Mucosa of rectum (tissue), 2 donors: ENCODE measurements around the gene ADAMTSL5.
"Not testable (repeated sequence)": the region's sequence is repeated elsewhere in the genome, so short reads cannot be mapped to it uniquely, and the experiment has no call there.

Experiments used
- H3K27ac ChIP-seq, 2 donors: one replicate each; pipeline ENCODE4 v1.7.0; 2013; ENCODE audit warnings: inconsistent platforms in 2 of 2, low read depth in 2 of 2, low read length in 2 of 2
- H3K27me3 ChIP-seq, 2 donors: one replicate each; pipeline ENCODE4 v1.7.0; 2013; ENCODE audit warnings: low read length in 2 of 2; ENCODE audit not compliant: control insufficient read depth in 2 of 2, insufficient read depth in 2 of 2
- H3K36me3 ChIP-seq, 2 donors: one replicate each; pipeline ENCODE4 v1.7.0; 2013; ENCODE audit warnings: low read length in 2 of 2; ENCODE audit not compliant: control insufficient read depth in 2 of 2, insufficient read depth in 2 of 2
- H3K4me1 ChIP-seq, 2 donors: one replicate each; pipeline ENCODE4 v1.7.0; 2013; ENCODE audit warnings: low read length in 2 of 2, mild to moderate bottlenecking in 1 of 2; ENCODE audit not compliant: control insufficient read depth in 2 of 2, insufficient read depth in 2 of 2
- H3K4me3 ChIP-seq, 2 donors: one replicate each; pipeline ENCODE4 v1.7.0; 2013; ENCODE audit warnings: low read length in 2 of 2
- H3K9ac ChIP-seq, 2 donors: one replicate each; pipeline ENCODE4 v1.7.0; 2013; ENCODE audit warnings: low read length in 2 of 2, low read depth in 1 of 2, mild to moderate bottlenecking in 1 of 2
- H3K9me3 ChIP-seq, 2 donors: one replicate each; pipeline ENCODE4 v1.7.0; 2013; ENCODE audit warnings: low read length in 2 of 2; ENCODE audit not compliant: control insufficient read depth in 2 of 2
- donor health status: healthy.
- donor health status: Normal muscosa, but diverticular disease.

Gene ADAMTSL5

DNA sequence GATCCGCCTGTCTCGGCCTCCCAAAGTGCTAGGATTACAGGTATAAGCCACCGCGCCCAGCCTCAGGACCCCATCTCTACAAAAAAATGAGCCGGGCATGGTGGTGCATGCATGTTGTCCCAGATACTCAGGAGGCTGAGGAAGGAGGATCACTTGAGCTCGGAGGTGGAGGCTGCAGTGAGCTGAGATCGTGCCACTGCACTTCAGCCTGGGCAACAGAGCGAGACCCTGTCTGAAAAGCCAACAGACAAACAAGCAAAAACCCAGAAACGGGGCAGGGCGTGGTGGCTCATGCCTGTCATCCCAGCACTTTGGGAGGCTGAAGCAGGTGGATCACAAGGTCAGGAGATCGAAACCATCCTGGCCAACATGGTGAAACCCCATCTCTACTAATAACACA, 18.0 kb upstream of the ADAMTSL5 start:
- H3K27ac ChIP-seq, H3K36me3 ChIP-seq, H3K9ac ChIP-seq, H3K9me3 ChIP-seq, H3K4me3 ChIP-seq, H3K4me1 ChIP-seq, H3K27me3 ChIP-seq: not testable (repeated sequence)

DNA sequence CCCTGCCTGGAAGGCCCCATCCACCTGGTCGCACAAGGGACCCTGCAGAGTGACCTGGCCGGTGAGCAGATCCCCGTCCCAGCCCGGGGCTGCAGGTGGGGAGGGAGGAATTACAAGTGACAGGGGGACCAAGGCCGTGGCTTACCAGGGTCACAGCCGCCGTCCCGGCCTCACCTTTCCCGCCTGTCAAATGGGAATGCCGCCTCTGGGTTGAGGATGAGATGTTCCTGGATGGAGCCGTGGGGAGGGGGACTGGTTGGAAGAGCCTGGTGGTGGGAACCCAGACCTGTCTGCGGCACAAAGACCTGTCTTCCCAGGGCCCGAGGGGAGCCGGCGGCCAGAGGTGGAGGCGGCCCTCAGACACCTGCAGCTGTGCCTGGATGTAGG, 16.6 kb upstream of the ADAMTSL5 start:
- H3K4me1 ChIP-seq: no peaks in the 10 kb centered on the region
- no peaks in the 10 kb centered on the region for H3K9me3 ChIP-seq
- no peaks in the 10 kb centered on the region for H3K36me3 ChIP-seq
- no peak overlapping the region for H3K27ac ChIP-seq
- no peak overlapping the region for H3K9ac ChIP-seq
- no peak overlapping the region for H3K4me3 ChIP-seq
- peaks cover 15 to 17% of the 10 kb centered on the region in 2 donors for H3K27me3 ChIP-seq

DNA sequence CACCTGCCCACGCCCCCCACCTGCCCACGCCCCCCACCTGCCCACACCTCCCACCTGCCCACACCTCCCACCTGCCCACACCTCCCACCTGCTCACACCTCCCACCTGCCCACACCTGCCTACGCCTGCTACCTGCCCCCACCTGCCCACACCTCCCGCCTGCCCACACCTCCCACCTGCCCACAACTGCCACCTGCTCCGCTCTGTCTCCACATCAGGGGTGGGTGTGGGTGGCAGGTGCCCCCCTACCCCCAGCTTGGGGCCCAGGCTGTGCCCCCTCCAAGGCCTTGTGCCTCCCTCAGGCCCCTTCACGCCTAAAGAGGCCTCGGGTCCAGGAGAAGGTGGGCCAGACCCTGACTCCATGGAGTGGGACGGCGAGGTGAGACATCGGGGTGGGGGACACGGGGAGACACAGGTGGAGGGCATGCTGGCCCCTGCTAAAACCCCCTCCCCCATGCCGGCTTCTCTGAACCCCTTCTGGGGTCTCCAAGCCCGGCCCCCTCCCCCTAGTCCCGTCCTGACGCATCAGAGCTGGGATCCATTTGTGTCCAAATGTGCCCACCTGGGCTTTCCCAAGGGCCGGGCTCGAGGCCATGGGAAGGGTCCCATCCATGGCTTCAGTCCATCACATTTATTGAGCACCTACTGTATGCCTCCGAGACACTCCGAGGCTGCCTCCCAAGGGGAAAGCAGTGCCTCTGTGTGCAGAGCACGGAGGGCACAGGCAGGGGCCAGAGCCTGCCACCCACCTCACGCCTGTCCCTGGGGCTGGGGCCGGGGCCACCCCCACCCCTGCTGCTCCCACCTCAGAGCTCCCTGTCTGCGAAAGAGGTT, 16.0 kb upstream of the ADAMTSL5 start:
- Histone ChIP-seq H3K27me3 (peaks cover 17 to 20% of the 10 kb centered on the region in 2 donors), H3K36me3 (no peaks in the 10 kb centered on the region), H3K4me3 (no peak overlapping the region), H3K9me3 (no peaks in the 10 kb centered on the region), H3K4me1 (no peaks in the 10 kb centered on the region), H3K9ac (no peak overlapping the region), H3K27ac (no peak overlapping the region)

DNA sequence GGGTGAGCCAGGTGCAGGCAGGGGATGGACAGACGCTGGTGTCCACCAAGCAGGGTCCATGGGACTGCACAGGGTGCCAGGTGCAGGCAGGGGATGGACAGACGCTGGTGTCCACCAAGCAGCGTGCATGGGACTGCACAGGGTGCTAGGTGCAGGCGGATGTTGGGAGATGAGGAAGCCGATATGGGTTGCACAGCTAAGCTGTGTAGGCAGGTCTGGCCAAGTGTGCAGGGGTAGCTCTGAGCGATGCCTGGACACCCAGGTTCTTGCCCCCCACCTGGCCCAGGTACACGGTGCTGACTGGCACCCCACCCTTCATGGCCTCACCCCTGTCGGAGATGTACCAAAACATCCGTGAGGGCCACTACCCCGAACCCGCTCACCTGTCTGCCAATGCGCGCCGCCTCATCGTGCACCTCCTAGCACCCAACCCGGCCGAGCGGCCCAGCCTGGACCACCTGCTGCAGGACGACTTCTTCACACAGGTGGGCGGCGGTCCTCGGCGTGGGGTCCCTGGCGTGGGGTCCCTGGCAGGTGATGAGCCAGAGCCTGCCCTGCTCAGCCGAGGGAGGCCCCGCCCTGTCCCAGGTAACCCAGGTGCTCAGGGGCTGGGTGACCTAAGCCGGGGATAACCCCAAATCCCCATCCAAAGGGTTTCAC, 15.0 kb upstream of the ADAMTSL5 start:
- no peak overlapping the region for H3K27ac ChIP-seq
- H3K4me1 ChIP-seq: no peaks in the 10 kb centered on the region
- H3K27me3 ChIP-seq: peaks cover 22 to 28% of the 10 kb centered on the region in 2 donors
- no peaks in the 10 kb centered on the region for H3K9me3 ChIP-seq
- H3K4me3 ChIP-seq: no peak overlapping the region
- no peaks in the 10 kb centered on the region for H3K36me3 ChIP-seq
- H3K9ac ChIP-seq: no peak overlapping the region

DNA sequence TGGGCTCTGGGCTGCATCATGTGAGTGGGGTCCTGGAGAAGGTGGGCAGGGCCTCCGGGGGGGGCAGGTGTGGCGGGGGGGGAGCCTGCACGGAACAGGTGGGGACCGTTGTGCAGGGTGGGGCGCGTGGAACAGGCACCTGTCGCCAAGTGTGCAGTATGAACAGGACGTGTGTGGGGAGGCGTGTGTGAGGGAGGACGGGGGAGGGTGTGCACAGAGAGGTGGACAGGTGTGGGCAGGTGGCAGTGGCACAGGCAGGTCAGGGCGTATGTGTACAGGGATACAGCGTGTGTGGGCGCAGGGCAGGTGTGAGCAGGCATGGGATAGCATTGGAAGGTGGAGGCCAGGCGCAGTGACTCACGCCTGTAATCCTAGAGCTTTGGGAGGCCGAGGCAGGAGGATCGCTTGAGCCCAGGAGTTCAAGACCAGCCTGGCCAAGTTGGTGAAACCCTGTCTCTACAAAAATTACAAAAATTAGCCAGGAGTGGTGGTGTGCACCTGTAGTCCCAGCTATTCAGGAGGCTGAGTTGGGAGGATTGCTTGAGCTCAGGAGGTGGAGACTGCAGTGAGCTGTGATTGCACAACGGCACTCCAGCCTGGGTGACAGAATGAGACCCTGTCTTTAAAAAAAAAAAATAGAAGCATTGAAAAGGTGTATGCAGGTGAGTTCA, 14.3 kb upstream of the ADAMTSL5 start:
- H3K27ac ChIP-seq: no peak overlapping the region
- H3K36me3 ChIP-seq: no peaks in the 10 kb centered on the region
- no peaks in the 10 kb centered on the region for H3K4me1 ChIP-seq
- H3K27me3 ChIP-seq: peaks cover 24 to 30% of the 10 kb centered on the region in 2 donors
- no peak overlapping the region for H3K9ac ChIP-seq
- no peak overlapping the region for H3K4me3 ChIP-seq
- no peaks in the 10 kb centered on the region for H3K9me3 ChIP-seq

DNA sequence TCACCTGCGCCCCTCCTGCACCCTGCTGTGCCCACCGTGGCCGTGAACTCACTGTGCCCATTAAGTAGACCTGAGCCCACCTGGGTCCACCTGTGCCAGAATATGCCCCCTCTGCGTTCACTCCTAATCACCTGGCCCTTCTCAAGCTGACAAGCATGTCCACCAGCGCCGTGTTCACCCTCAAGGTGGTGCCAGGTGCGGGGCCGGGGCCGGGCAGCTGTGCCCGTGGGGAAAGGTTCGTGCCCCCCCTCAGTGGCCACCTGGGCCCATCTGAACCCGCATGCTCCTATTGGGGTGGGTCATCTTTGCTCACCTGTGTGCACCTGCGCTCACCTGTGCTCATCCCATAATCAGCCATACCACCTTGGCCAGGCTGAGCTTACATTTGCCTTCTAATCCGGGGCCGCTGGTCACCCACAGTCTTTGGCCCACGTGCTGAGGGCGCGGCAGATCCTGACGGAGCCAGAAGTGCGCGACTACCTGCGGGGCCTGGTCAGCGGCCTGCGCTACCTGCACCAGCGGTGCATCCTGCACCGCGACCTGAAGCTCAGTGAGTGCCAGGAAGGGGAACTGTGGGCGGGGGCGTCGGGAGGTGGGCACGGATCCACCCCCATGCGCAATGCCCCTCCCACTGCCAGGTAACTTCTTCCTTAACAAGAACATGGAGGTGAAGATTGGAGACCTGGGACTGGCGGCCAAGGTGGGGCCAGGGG, 13.4 kb upstream of the ADAMTSL5 start:
- Histone ChIP-seq H3K27me3 (peaks cover 24 to 30% of the 10 kb centered on the region in 2 donors), H3K36me3 (no peaks in the 10 kb centered on the region), H3K9me3 (no peaks in the 10 kb centered on the region), H3K4me3 (no peak overlapping the region), H3K4me1 (no peaks in the 10 kb centered on the region), H3K9ac (no peak overlapping the region), H3K27ac (no peak overlapping the region)

DNA sequence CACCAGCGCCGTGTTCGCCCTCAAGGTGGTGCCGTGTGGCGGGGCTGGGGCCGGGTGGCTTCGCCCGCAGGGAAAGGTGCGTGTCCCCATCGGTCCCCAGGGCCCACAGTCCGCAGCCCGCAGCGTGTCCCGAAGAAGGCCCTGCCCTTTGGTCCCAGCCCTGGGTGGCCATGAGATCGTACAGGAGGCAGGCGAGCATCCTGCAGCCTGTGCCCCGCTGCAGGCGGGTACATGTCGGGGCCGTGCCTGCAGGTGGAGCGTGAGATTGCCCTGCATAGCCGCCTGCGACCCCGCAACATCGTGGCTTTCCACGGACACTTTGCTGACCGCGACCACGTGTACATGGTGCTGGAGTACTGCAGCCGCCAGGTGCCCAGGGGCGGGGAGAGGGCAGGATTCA, 12.5 kb upstream of the ADAMTSL5 start:
- Histone ChIP-seq H3K9ac (no peak overlapping the region), H3K9me3 (no peaks in the 10 kb centered on the region), H3K36me3 (no peaks in the 10 kb centered on the region), H3K4me1 (no peaks in the 10 kb centered on the region), H3K27ac (no peak overlapping the region), H3K27me3 (peaks cover 24 to 30% of the 10 kb centered on the region in 2 donors), H3K4me3 (no peak overlapping the region)

DNA sequence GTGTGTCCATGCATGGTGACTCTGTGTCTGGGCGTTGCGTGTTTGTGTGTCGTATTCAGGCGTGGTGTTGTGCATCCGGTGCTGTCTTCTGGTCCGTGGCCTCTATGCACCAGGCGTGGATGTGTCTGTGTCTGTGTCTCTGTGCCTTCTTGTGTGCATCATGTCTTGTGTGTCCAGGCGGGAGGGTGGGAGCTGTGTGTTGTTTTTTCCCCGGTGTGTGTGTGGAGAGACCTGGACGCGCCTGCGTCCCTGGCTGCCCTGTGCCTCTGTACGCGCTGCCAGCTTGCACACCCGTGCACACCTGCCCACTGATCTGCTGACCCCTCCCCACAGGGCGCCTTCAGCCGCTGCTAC, 12.1 kb upstream of the ADAMTSL5 start:
- no peaks in the 10 kb centered on the region for H3K9me3 ChIP-seq
- no peaks in the 10 kb centered on the region for H3K4me1 ChIP-seq
- H3K36me3 ChIP-seq: no peaks in the 10 kb centered on the region
- H3K9ac ChIP-seq: no peak overlapping the region
- no peak overlapping the region for H3K4me3 ChIP-seq
- H3K27me3 ChIP-seq: peaks cover 24 to 30% of the 10 kb centered on the region in 2 donors
- no peak overlapping the region for H3K27ac ChIP-seq

DNA sequence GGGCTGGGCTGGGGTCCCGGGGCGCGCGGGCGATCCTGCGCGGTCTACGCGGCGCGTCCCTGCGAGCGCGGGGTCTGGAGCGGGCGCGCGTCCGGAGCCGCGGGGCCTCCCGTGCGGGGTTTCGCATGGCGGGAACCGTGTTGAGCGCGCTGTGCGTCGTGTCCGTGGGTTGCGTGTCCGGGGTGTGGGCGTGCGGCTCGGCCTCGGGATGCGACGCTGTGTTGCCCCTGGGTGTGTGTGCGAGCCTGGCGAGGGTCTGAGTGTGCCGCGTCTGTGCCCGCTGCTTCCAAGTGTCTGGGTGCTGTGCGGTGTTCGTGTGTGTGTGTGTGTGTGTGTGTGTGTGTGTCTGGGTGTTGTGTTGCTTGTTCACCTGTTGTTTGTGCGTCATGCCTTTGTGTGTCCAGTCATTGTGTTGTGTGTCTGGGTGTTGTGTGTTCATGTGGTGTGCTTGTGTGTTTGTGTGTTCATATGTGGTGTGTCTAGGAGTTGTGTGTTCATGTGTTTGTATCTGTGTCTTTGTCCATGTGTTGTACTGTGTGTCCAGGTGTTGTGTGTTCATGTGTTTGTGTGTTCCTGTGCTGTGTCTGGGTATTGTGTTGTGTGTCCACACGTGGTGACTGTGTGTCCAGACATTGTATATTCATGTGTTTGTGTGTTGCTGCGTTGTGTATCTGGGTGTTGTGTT, 11.6 kb upstream of the ADAMTSL5 start:
- no peaks in the 10 kb centered on the region for H3K9me3 ChIP-seq
- peaks cover 24 to 30% of the 10 kb centered on the region in 2 donors for H3K27me3 ChIP-seq
- H3K9ac ChIP-seq: no peak overlapping the region
- H3K36me3 ChIP-seq: no peaks in the 10 kb centered on the region
- no peak overlapping the region for H3K27ac ChIP-seq
- H3K4me3 ChIP-seq: no peak overlapping the region
- H3K4me1 ChIP-seq: no peaks in the 10 kb centered on the region
